Type B pancreatic cell (in vitro differentiated cells): Measurements from ENCODE around the gene LTO1. TPM values are rescaled to one million over a fixed set of nuclear protein-coding genes. Genes with fewer than 3 reads are reported as not detected.
A peak's percentile ranks its signal among the peaks of the same experiment; 100 is the strongest.

Source experiments
- DNase-seq: peaks from one replicate; pipeline ENCODE4 v3.0.0; 2021; ENCODE audit warnings: mixed read lengths; ENCODE audit not compliant: unreplicated experiment; ENCODE audit errors: extremely low spot score
- H3K27ac Mint-ChIP-seq: 2 replicates; pipeline ENCODE4 v1.8.0; 2021; ENCODE audit warnings: mild to moderate bottlenecking, mixed read lengths
- H3K27me3 Mint-ChIP-seq: 2 replicates; pipeline ENCODE4 v1.8.0; 2021; ENCODE audit warnings: mixed read lengths
- H3K36me3 Mint-ChIP-seq: 2 replicates; pipeline ENCODE4 v1.8.0; 2021; ENCODE audit warnings: mixed read lengths
- H3K4me1 Mint-ChIP-seq: one replicate; pipeline ENCODE4 v1.8.0; 2021; ENCODE audit warnings: mixed read lengths; ENCODE audit not compliant: unreplicated experiment
- H3K4me3 Mint-ChIP-seq: 2 replicates; pipeline ENCODE4 v1.8.0; 2021; ENCODE audit warnings: mild to moderate bottlenecking, mixed read lengths
- H3K9me3 Mint-ChIP-seq: 2 replicates; pipeline ENCODE4 v1.8.0; 2021; ENCODE audit warnings: mixed read lengths
- long read RNA-seq: library from polyadenylated mRNA; unstranded; transcript quantifications from one replicate; pipeline ENCODE4 v2.0.0, GENCODE V29; 2020
- total RNA-seq: library from RNA; stranded (reverse); gene quantifications from 2 replicates; pipeline ENCODE4 v1.2.1, GENCODE V29; 2021; ENCODE audit warnings: low replicate concordance
- TF ChIP-seq, protein P1 (sequence below): fragments of 200-600 bp; sonication (generic); conservative IDR thresholded peaks from 2 replicates; pipeline ENCODE4 v1.5.0; 2021; ENCODE audit warnings: antibody characterized with exemption, mild to moderate bottlenecking

LTO1 gene, protein sequence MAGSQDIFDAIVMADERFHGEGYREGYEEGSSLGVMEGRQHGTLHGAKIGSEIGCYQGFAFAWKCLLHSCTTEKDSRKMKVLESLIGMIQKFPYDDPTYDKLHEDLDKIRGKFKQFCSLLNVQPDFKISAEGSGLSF
- 21.5 and 24.6 TPM in 2 replicates for total RNA-seq
- long read RNA-seq, transcript LTO1-201 (5 exons, 2,478 nt) = major isoform, 5 of 195 reads
- long read RNA-seq, partial matches to known transcripts = 0 of 195 reads
- long read RNA-seq, other reads (novel, unspliced or antisense) = 188 of 195 reads

- H3K4me3 Mint-ChIP-seq = peak within 1 kb of the TSS; percentile 94
- peaks cover 10% of the 10 kb centered on the region for H3K36me3 Mint-ChIP-seq
- peaks cover 2% of the 10 kb centered on the region for H3K27me3 Mint-ChIP-seq
- H3K27ac Mint-ChIP-seq = peak within 1 kb of the TSS; percentile 87
- no peaks in the 10 kb centered on the region for H3K9me3 Mint-ChIP-seq
- TF ChIP-seq, protein P1, sequence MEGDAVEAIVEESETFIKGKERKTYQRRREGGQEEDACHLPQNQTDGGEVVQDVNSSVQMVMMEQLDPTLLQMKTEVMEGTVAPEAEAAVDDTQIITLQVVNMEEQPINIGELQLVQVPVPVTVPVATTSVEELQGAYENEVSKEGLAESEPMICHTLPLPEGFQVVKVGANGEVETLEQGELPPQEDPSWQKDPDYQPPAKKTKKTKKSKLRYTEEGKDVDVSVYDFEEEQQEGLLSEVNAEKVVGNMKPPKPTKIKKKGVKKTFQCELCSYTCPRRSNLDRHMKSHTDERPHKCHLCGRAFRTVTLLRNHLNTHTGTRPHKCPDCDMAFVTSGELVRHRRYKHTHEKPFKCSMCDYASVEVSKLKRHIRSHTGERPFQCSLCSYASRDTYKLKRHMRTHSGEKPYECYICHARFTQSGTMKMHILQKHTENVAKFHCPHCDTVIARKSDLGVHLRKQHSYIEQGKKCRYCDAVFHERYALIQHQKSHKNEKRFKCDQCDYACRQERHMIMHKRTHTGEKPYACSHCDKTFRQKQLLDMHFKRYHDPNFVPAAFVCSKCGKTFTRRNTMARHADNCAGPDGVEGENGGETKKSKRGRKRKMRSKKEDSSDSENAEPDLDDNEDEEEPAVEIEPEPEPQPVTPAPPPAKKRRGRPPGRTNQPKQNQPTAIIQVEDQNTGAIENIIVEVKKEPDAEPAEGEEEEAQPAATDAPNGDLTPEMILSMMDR = no peak
- DNase-seq = peak; percentile 99
- peaks cover 15% of the 10 kb centered on the region for H3K4me1 Mint-ChIP-seq
Measured at GRCh38 chr11:69674886-69675714, at the start of gene LTO1. TSS of gene LTO1 (minus strand) at chr11:69675353. CDS start at chr11:69675239, 114 bp downstream.

DNA sequence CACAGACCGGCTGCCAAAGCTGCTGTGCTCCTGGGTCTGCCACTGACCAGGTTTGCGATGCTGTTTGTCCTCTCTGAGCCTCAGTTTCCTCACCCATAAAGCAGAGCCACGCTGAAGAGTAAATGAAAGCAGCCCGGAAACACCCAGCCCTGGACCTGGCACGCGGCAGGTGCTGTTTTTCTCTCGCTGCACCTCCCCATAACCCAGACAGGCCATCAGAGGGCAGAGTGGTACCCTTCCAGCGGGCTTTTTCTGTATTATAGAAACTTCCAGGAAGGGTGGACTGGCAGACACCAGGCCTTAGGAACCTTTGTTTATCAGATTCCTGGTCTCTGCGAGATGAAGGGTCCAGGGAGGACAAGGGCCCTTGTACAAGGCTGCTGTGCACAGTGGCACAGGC lies 46.6 kb upstream of the LTO1 start:
- TF ChIP-seq, protein P1 = peak; percentile 20
- peaks cover 63% of the 10 kb centered on the region for H3K27me3 Mint-ChIP-seq
- H3K4me3 Mint-ChIP-seq = no peak overlapping the region
- H3K9me3 Mint-ChIP-seq = no peaks in the 10 kb centered on the region
- no peak for DNase-seq
- H3K4me1 Mint-ChIP-seq = peaks cover 4% of the 10 kb centered on the region
- H3K27ac Mint-ChIP-seq = no peak overlapping the region
- H3K36me3 Mint-ChIP-seq = no peaks in the 10 kb centered on the region

- Mint-ChIP-seq H3K27me3 (peaks cover 66% of the 10 kb centered on the region), H3K9me3 (no peaks in the 10 kb centered on the region), H3K36me3 (no peaks in the 10 kb centered on the region)
Measured at GRCh38 chr11:69721106-69721505, 46.0 kb upstream of the LTO1 start.

GRCh38 chr11:69718912-69719311 lies 43.8 kb upstream of the LTO1 start:
- no peak for DNase-seq
- no peak overlapping the region for H3K4me3 Mint-ChIP-seq
- TF ChIP-seq, protein P1 = no peak
- no peaks in the 10 kb centered on the region for H3K36me3 Mint-ChIP-seq
- H3K4me1 Mint-ChIP-seq = peaks cover 4% of the 10 kb centered on the region
- no peaks in the 10 kb centered on the region for H3K9me3 Mint-ChIP-seq
- H3K27me3 Mint-ChIP-seq = peaks cover 61% of the 10 kb centered on the region
- no peak overlapping the region for H3K27ac Mint-ChIP-seq

More at GRCh38 chr11:69721106-69721505, 46.0 kb upstream of the LTO1 start:
- DNase-seq = no peak
- peaks cover 4% of the 10 kb centered on the region for H3K4me1 Mint-ChIP-seq
- no peak overlapping the region for H3K27ac Mint-ChIP-seq
- TF ChIP-seq, protein P1 = no peak
- H3K4me3 Mint-ChIP-seq = no peak overlapping the region

GRCh38 chr11:69718147-69718546 lies 43.0 kb upstream of the LTO1 start:
- Mint-ChIP-seq H3K36me3 (no peaks in the 10 kb centered on the region), H3K27ac (no peak overlapping the region), H3K27me3 (peaks cover 58% of the 10 kb centered on the region), H3K4me1 (peaks cover 4% of the 10 kb centered on the region), H3K4me3 (no peak overlapping the region), H3K9me3 (no peaks in the 10 kb centered on the region)
- TF ChIP-seq, protein P1 = peak; percentile 82
- no peak for DNase-seq
